Measurements from ENCODE around the gene CPNE5.

Gene CPNE5

DNA sequence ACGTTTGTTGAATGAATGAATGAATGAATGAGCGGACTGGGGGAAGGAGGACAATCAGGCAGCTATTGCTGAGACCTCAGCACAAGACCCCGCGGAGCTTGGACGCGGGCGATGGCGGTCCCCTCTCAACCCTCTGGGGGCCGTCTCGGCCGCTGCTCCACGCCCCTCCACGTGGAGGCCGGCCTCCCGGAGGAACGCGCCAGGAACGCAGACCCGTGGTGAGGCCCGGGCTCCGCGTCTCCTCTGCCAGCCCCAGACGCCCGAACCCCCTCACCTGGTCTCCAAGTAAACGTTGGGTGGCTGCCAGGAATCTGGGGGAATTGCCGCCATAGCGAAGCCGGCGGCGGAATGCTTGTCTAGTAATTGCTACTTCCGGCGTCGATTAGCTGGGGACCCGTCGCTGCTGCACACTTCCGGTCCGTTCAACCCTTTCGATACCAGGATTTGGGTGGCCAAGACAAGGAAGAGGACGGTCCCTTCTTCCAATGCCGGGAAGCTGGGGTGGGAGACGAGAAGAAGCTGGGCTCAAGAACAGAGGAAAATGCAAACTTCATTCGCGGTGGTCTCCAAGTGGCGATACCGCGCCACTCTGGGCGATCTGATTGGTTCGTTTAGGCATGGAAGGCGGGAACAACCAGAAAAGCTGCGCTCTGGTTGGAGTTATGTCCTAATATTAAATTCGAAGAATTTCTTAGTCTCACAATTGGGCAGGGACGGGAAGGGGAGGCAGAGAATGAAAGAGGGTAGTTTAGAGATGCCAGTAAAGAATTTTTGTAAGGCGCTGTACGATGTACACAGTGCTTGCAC lies 35.4 kb upstream of the CPNE5 start, which contains the start of gene PPIL1:
Gene PPIL1 (minus strand): TSS at position 361 of the 807 bp plus-strand sequence. CDS start 31 bp downstream, at position 330.
- H3K27me3 ChIP-seq (replicated peaks; ENCODE audit: insufficient read depth, low read length) = no peaks in the 10 kb centered on the region
- H4K20me1 ChIP-seq (ENCODE audit: insufficient read depth, low read length) = no peaks in the 10 kb centered on the region
- peaks cover 31% of the 10 kb centered on the region for H3K79me2 ChIP-seq (ENCODE audit: low read length)
- DNase-seq = peak; percentile 88
- peak within 1 kb of the TSS; percentile 89 for H3K9ac ChIP-seq (ENCODE audit: low read length)
- peaks cover 8% of the 10 kb centered on the region for H3K4me1 ChIP-seq (ENCODE audit: low read length)
- H3K9me3 ChIP-seq (replicated peaks; ENCODE audit: insufficient read depth, low read length) = no peaks in the 10 kb centered on the region
- no peaks in the 10 kb centered on the region for H3K9me2 ChIP-seq (replicated peaks; ENCODE audit: insufficient read depth, low read length)
- H3K4me3 ChIP-seq (ENCODE audit: low read length) = peak within 1 kb of the TSS; percentile 76
- H3K4me2 ChIP-seq (ENCODE audit: low read depth, low read length) = peak within 1 kb of the TSS; percentile 83
- peak within 1 kb of the TSS; percentile 54 for H3K27ac ChIP-seq (ENCODE audit: low read length)
- peak within 1 kb of the TSS; percentile 95 for H2AFZ ChIP-seq (ENCODE audit: low read length)
- TF ChIP-seq, protein P1, sequence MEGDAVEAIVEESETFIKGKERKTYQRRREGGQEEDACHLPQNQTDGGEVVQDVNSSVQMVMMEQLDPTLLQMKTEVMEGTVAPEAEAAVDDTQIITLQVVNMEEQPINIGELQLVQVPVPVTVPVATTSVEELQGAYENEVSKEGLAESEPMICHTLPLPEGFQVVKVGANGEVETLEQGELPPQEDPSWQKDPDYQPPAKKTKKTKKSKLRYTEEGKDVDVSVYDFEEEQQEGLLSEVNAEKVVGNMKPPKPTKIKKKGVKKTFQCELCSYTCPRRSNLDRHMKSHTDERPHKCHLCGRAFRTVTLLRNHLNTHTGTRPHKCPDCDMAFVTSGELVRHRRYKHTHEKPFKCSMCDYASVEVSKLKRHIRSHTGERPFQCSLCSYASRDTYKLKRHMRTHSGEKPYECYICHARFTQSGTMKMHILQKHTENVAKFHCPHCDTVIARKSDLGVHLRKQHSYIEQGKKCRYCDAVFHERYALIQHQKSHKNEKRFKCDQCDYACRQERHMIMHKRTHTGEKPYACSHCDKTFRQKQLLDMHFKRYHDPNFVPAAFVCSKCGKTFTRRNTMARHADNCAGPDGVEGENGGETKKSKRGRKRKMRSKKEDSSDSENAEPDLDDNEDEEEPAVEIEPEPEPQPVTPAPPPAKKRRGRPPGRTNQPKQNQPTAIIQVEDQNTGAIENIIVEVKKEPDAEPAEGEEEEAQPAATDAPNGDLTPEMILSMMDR (IDR thresholded peaks at IDR 0.05; ENCODE audit: low read length) = no peak
- no peak for TF ChIP-seq EZH2phosphoT487 (IDR thresholded peaks at IDR 0.05; ENCODE audit: low read length)
- no peak for TF ChIP-seq EZH2 (optimal IDR thresholded peaks at IDR 0.05; ENCODE audit: low read depth, low read length)
- H3F3A ChIP-seq (ENCODE audit: insufficient read depth, low read length) = no peaks in the 10 kb centered on the region
- no peaks in the 10 kb centered on the region for H3K36me3 ChIP-seq (replicated peaks; ENCODE audit: insufficient read depth, low read length)

GRCh38 chr6:36873612-36874442 lies 34.6 kb upstream of the CPNE5 start:
- Histone ChIP-seq H2AFZ (ENCODE audit: low read length) (peak overlapping the region; percentile 95), H3K4me3 (ENCODE audit: low read length) (peak overlapping the region; percentile 76), H3K4me1 (ENCODE audit: low read length) (peaks cover 8% of the 10 kb centered on the region), H3K9me2 (replicated peaks; ENCODE audit: insufficient read depth, low read length) (no peaks in the 10 kb centered on the region), H3K4me2 (ENCODE audit: low read depth, low read length) (peak overlapping the region; percentile 83), H4K20me1 (ENCODE audit: insufficient read depth, low read length) (no peaks in the 10 kb centered on the region), H3K36me3 (replicated peaks; ENCODE audit: insufficient read depth, low read length) (no peaks in the 10 kb centered on the region), H3K79me2 (ENCODE audit: low read length) (peaks cover 37% of the 10 kb centered on the region), H3K9ac (ENCODE audit: low read length) (peak overlapping the region; percentile 89), H3K27me3 (replicated peaks; ENCODE audit: insufficient read depth, low read length) (no peaks in the 10 kb centered on the region), H3K9me3 (replicated peaks; ENCODE audit: insufficient read depth, low read length) (no peaks in the 10 kb centered on the region), H3F3A (ENCODE audit: insufficient read depth, low read length) (no peaks in the 10 kb centered on the region), H3K27ac (ENCODE audit: low read length) (peak overlapping the region; percentile 54; the same call in 1 of the 2 replicates)
- DNase-seq = peak; percentile 32
- TF ChIP-seq, protein P1 (IDR thresholded peaks at IDR 0.05; ENCODE audit: low read length) = peak; percentile 39; the same call in 1 of the 2 replicates
- TF ChIP-seq EZH2phosphoT487 (IDR thresholded peaks at IDR 0.05; ENCODE audit: low read length) = no peak

DNA sequence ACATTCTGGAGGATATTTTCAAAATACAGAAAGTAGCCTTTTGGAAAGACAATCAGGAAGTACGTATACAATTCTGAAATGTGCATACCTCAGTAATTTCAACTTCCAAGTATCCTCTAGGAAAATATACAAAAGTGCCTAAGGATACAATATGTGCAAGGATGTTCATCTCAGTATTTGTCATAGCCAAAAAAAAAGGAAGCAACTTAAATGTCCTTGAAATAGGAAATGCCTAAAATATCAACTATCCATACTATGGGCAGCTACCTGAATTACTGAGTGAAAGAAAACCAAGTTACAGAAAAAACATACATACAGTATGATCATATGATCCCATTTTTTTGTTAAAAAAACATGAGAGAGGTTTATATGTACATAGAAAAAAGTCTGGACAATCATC lies 33.9 kb upstream of the CPNE5 start:
- no peak overlapping the region for H3K27ac ChIP-seq (ENCODE audit: low read length)
- DNase-seq = no peak

More for the DNA sequence above, 33.9 kb upstream of the CPNE5 start:
- H3K9me3 ChIP-seq (replicated peaks; ENCODE audit: insufficient read depth, low read length) = no peaks in the 10 kb centered on the region
- H3K9ac ChIP-seq (ENCODE audit: low read length) = no peak overlapping the region; the same call in 1 of the 2 replicates
- H3K27me3 ChIP-seq (replicated peaks; ENCODE audit: insufficient read depth, low read length) = no peaks in the 10 kb centered on the region
- H3K4me3 ChIP-seq (ENCODE audit: low read length) = peak overlapping the region; percentile 76; the same call in 1 of the 2 replicates
- H3K4me2 ChIP-seq (ENCODE audit: low read depth, low read length) = peak overlapping the region; percentile 83
- no peaks in the 10 kb centered on the region for H3K36me3 ChIP-seq (replicated peaks; ENCODE audit: insufficient read depth, low read length)
- peaks cover 42% of the 10 kb centered on the region for H3K79me2 ChIP-seq (ENCODE audit: low read length)
- no peaks in the 10 kb centered on the region for H3F3A ChIP-seq (ENCODE audit: insufficient read depth, low read length)
- no peaks in the 10 kb centered on the region for H3K9me2 ChIP-seq (replicated peaks; ENCODE audit: insufficient read depth, low read length)
- peaks cover 8% of the 10 kb centered on the region for H3K4me1 ChIP-seq (ENCODE audit: low read length)
- TF ChIP-seq EZH2 (optimal IDR thresholded peaks at IDR 0.05; ENCODE audit: low read depth, low read length) (no peak), EZH2phosphoT487 (IDR thresholded peaks at IDR 0.05; ENCODE audit: low read length) (no peak)
- TF ChIP-seq, protein P1 (IDR thresholded peaks at IDR 0.05; ENCODE audit: low read length) = no peak
- H4K20me1 ChIP-seq (ENCODE audit: insufficient read depth, low read length) = no peaks in the 10 kb centered on the region
- no peak overlapping the region for H2AFZ ChIP-seq (ENCODE audit: low read length)

All from MM.1S (cell line).